HepG2 (cell line): ENCODE measurements around the gene CABLES2. TPM values are rescaled to one million over a fixed set of nuclear protein-coding genes. Genes with fewer than 3 reads are reported as not detected.
A peak's percentile ranks its signal among the peaks of the same experiment; 100 is the strongest.

ENCODE experiments used
- ATAC-seq: fragments of 200-7000 bp; cut with Tn5 transposase; 3 replicates; pipeline ENCODE4 v1.9.1; 2020; ENCODE audit warnings: mild to moderate bottlenecking, moderate library complexity
- BruUV-seq: library from RNA; stranded (reverse); fragments of 400-500 nt; replicated peaks from 2 replicates; lab custom pipeline; 2021; lab: Mats Ljungman, UMichigan
- CTCF ChIA-PET: fragments of 300-600 bp; formaldehyde crosslinking; extraction: SDS; loops from one replicate; lab custom pipeline; 2021; ENCODE audit warnings: low total read pairs, inconsistent platforms, low intra/inter-chr PET ratio; lab: Yijun Ruan, JAX
- POLR2A ChIA-PET: fragments of 350-600 bp; sonication (Branson Sonifier 250); formaldehyde crosslinking; loops from one replicate; lab custom pipeline; 2020; ENCODE audit warnings: antibody characterized with exemption, inconsistent platforms; lab: Yijun Ruan, JAX
- DNase-seq: peaks from one replicate; pipeline ENCODE4 v3.0.0-alpha.2; 2015; ENCODE audit warnings: low spot score
- FAIRE-seq: peaks from 3 replicates; lab custom pipeline; 2011; peaks lifted over from hg19 to GRCh38; lab: Jason Lieb, UNC
- H2AFZ ChIP-seq: one replicate; pipeline ENCODE4 v1.6.1; 2011; ENCODE audit warnings: low read length, inconsistent platforms
- H3K27ac ChIP-seq: fragments of 300-600 bp; 3 replicates; pipeline ENCODE4 v1.8.0; 2011; ENCODE audit warnings: mixed run types, mild to moderate bottlenecking, mixed read lengths, low read length, inconsistent platforms; ENCODE audit not compliant: insufficient read depth; ENCODE audit errors: extremely low read length
- H3K27me3 ChIP-seq, 2 experiments: fragments of 200-600 bp in 1 of 2; 2 replicates in 1 of 2; 3 replicates in 1 of 2; pipeline versions ENCODE4 v1.6.0 to v1.8.0; 2011; ENCODE audit warnings: low read length in 2 of 2, mild to moderate bottlenecking in 2 of 2, moderate library complexity in 2 of 2, inconsistent platforms in 1 of 2; ENCODE audit not compliant: insufficient read depth in 2 of 2, control insufficient read depth in 1 of 2
- H3K36me3 ChIP-seq, 2 experiments: fragments of 200-600 bp in 1 of 2; replicated peaks in 1 of 2; 2 replicates in 1 of 2; 3 replicates in 1 of 2; pipeline versions ENCODE4 v1.5.1 to v1.8.0; 2011; ENCODE audit warnings: low read length in 2 of 2, inconsistent platforms in 1 of 2; ENCODE audit not compliant: insufficient read depth in 2 of 2, control insufficient read depth in 1 of 2
- H3K4me1 ChIP-seq: 2 replicates; pipeline ENCODE4 v1.5.1; 2012; ENCODE audit warnings: low read length, inconsistent platforms; ENCODE audit not compliant: insufficient read depth
- H3K4me2 ChIP-seq: 2 replicates; pipeline ENCODE4 v1.6.0; 2011; ENCODE audit warnings: low read depth, low read length, inconsistent platforms
- H3K4me3 ChIP-seq, 3 experiments: fragments of 200-600 bp in 1 of 3; sonication (generic), shearing (Covaris generic) in 1 of 3; replicated peaks in 1 of 3; 2 replicates each; pipeline ENCODE4 v1.5.1; 2011 to 2016; ENCODE audit warnings: low read length in 3 of 3, inconsistent platforms in 2 of 3, low read depth in 2 of 3, mild to moderate bottlenecking in 2 of 3, control low read depth in 1 of 3, mixed read lengths in 1 of 3; ENCODE audit not compliant: insufficient read depth in 1 of 3
- H3K79me2 ChIP-seq: one replicate; pipeline ENCODE4 v1.6.1; 2011; ENCODE audit warnings: low read length, inconsistent platforms; ENCODE audit not compliant: insufficient read depth
- H3K9ac ChIP-seq: 2 replicates; pipeline ENCODE4 v1.6.0; 2011; ENCODE audit warnings: mild to moderate bottlenecking, low read depth, low read length, inconsistent platforms; ENCODE audit not compliant: insufficient read depth
- H3K9me3 ChIP-seq: 2 replicates; pipeline ENCODE4 v1.5.1; 2012; ENCODE audit warnings: mild to moderate bottlenecking, low read length
- H4K20me1 ChIP-seq: 2 replicates; pipeline ENCODE4 v1.6.0; 2011; ENCODE audit warnings: inconsistent platforms, mild to moderate bottlenecking, low read length, moderate library complexity; ENCODE audit not compliant: insufficient read depth
- PCBP1 ChIP-seq: fragments of 200-400 bp; formaldehyde crosslinking; IDR thresholded peaks from 2 replicates; pipeline ENCODE4 v1.6.1; 2017; ENCODE audit warnings: mild to moderate bottlenecking, low read depth, low read length, borderline replicate concordance
- PTBP1 ChIP-seq: fragments of 200-400 bp; formaldehyde crosslinking; IDR thresholded peaks from 2 replicates; pipeline ENCODE4 v1.6.1; 2018; ENCODE audit warnings: low read length, low read depth; ENCODE audit not compliant: poor library complexity, severe bottlenecking
- RBFOX2 ChIP-seq: fragments of 200-400 bp; formaldehyde crosslinking; IDR thresholded peaks from 2 replicates; pipeline ENCODE4 v1.6.1; 2017; ENCODE audit warnings: low read depth, mild to moderate bottlenecking, low read length
- ZBTB7A ChIP-seq: sonication (generic); formaldehyde crosslinking; IDR thresholded peaks from 2 replicates; pipeline ENCODE4 v1.8.0; 2022; ENCODE audit warnings: mild to moderate bottlenecking, missing genetic modification reagents
- ZFP36 ChIP-seq: fragments of 150-350 bp; IDR thresholded peaks from 2 replicates; pipeline ENCODE4 v1.6.1; 2018; ENCODE audit warnings: borderline replicate concordance, low read length, low read depth; ENCODE audit not compliant: partially characterized antibody
- ZSCAN21 ChIP-seq: sonication (generic); formaldehyde crosslinking; IDR thresholded peaks from 2 replicates; pipeline ENCODE4 v1.8.0; 2022; ENCODE audit warnings: mild to moderate bottlenecking, missing genetic modification reagents, moderate library complexity, borderline replicate concordance
- WGBS: methylation state at CpG from one replicate; pipeline ENCODE4 v1.1.6; 2017; ENCODE audit warnings: low lambda C conversion rate; 5-methylcytosine and 5-hydroxymethylcytosine counted together
- in situ Hi-C: cut with HindIII; loops from 2 replicates; pipeline ENCODE4 v1.10.0; 2017; ENCODE audit warnings: low pct_unique_long_range_greater_than_20kb; ENCODE audit not compliant: extremely low pct_ligation_motif_present
- intact Hi-C: fragments of 100-400 bp; cut with micrococcal nuclease; formaldehyde crosslinking; loops from one replicate; pipeline ENCODE4 v1.10.0; 2022; ENCODE audit not compliant: unreplicated experiment
- polyA plus RNA-seq, 8 experiments: library from polyadenylated mRNA; depleted of rRNA in 3 of 8; stranded (reverse) in 7 of 8; unstranded in 1 of 8; fragments of >200 nt; fragmentation: Illumina TruSeq in 4 of 8; extraction: Trizol in 4 of 8; gene quantifications; 2 replicates each; pipeline versions ENCODE4 v1.2.1 to v1.2.3, GENCODE V29; 2011 to 2016; ENCODE audit warnings: low read depth in 4 of 8, missing spikeins in 1 of 8, mixed read lengths in 1 of 8; ENCODE audit not compliant: insufficient read depth in 1 of 8
- total RNA-seq, 5 experiments: library from RNA; depleted of rRNA; stranded (reverse); fragments of >200 nt; fragmentation: Illumina TruSeq; extraction: Trizol; gene quantifications; 2 replicates each; pipeline ENCODE4 v1.2.3, GENCODE V29; 2016; ENCODE audit warnings: low read depth in 1 of 5
- TF ChIP-seq, protein P1 (sequence below): IDR thresholded peaks from 2 replicates; pipeline ENCODE4 v1.6.1; 2012; ENCODE audit warnings: low read length, improper control_type of control experiment
- TF ChIP-seq, protein P2 (sequence below): sonication (generic); formaldehyde crosslinking; IDR thresholded peaks from 2 replicates; pipeline ENCODE4 v1.4.0; 2020; ENCODE audit warnings: missing genetic modification reagents, low read depth, mild to moderate bottlenecking, borderline replicate concordance
- TF ChIP-seq, protein P3 (sequence below): sonication (generic); formaldehyde crosslinking; IDR thresholded peaks from 2 replicates; pipeline ENCODE4 v1.5.0; 2020; ENCODE audit warnings: mild to moderate bottlenecking, missing genetic modification reagents, moderate library complexity

Gene CABLES2
- total and polyA plus RNA-seq, 2 of the 13 experiments (the other 11 are each of a cell fraction or from before 2014, with no cell fraction given), result 5.2 to 9.7 TPM

- H3K4me2 ChIP-seq, result peak overlapping the region; percentile 62
- DNase-seq (no peak), ATAC-seq (peak; percentile 8), FAIRE-seq (no peak)
- intact Hi-C loops, result loop anchor here (2.0 kb wide), 1 partner anchor 17 kb away; no protein-coding TSS in a partner anchor
- in situ Hi-C loops, result no loop called here
- H3K9me3 ChIP-seq, result no peaks in the 10 kb centered on the region
- peak overlapping the region; percentile 56 for H3K27ac ChIP-seq
- H3K4me3 ChIP-seq, result peak overlapping the region in 1 of 3 experiments; percentile 16; a peak in 1 of 6 replicates
- H4K20me1 ChIP-seq, result peaks cover 20% of the 10 kb centered on the region; the same call in 1 of the 2 replicates
- ChIA-PET POLR2A (interaction anchor here (1.0 to 5.8 kb wide), 5 partner anchors 10 to 50 kb away, joined by 3 to 78 read pairs (median 6); partner anchors contain the start of gene LAMA5), CTCF (no interaction called here)
- peaks cover 41 to 45% of the 10 kb centered on the region in 2 experiments for H3K36me3 ChIP-seq
- no peaks in the 10 kb centered on the region for H3K27me3 ChIP-seq
- WGBS, result 60% methylated on average over 10 of the region's 14 CpGs
- peaks cover 21% of the 10 kb centered on the region for H3K79me2 ChIP-seq
- H2AFZ ChIP-seq, result no peak overlapping the region
- H3K9ac ChIP-seq, result peak overlapping the region; percentile 42; the same call in 1 of the 2 replicates
- peaks cover 56% of the 10 kb centered on the region for H3K4me1 ChIP-seq
- no TSS peak for BruUV-seq
- TF ChIP-seq ZBTB7A (0 out of 2 replicates have a peak, but pooled peaks have one; percentile 41), PTBP1 (peak; percentile 61), RBFOX2 (no peak; the same call in 1 of the 2 replicates), PCBP1 (peak; percentile 89; the same call in 1 of the 2 replicates), ZSCAN21 (CRISPR knock-in tag) (0 out of 2 replicates have a peak, but pooled peaks have one; percentile 6), ZFP36 (peak; percentile 67)
- TF ChIP-seq, protein P1, sequence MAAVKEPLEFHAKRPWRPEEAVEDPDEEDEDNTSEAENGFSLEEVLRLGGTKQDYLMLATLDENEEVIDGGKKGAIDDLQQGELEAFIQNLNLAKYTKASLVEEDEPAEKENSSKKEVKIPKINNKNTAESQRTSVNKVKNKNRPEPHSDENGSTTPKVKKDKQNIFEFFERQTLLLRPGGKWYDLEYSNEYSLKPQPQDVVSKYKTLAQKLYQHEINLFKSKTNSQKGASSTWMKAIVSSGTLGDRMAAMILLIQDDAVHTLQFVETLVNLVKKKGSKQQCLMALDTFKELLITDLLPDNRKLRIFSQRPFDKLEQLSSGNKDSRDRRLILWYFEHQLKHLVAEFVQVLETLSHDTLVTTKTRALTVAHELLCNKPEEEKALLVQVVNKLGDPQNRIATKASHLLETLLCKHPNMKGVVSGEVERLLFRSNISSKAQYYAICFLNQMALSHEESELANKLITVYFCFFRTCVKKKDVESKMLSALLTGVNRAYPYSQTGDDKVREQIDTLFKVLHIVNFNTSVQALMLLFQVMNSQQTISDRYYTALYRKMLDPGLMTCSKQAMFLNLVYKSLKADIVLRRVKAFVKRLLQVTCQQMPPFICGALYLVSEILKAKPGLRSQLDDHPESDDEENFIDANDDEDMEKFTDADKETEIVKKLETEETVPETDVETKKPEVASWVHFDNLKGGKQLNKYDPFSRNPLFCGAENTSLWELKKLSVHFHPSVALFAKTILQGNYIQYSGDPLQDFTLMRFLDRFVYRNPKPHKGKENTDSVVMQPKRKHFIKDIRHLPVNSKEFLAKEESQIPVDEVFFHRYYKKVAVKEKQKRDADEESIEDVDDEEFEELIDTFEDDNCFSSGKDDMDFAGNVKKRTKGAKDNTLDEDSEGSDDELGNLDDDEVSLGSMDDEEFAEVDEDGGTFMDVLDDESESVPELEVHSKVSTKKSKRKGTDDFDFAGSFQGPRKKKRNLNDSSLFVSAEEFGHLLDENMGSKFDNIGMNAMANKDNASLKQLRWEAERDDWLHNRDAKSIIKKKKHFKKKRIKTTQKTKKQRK, result no peak
- TF ChIP-seq, protein P2, sequence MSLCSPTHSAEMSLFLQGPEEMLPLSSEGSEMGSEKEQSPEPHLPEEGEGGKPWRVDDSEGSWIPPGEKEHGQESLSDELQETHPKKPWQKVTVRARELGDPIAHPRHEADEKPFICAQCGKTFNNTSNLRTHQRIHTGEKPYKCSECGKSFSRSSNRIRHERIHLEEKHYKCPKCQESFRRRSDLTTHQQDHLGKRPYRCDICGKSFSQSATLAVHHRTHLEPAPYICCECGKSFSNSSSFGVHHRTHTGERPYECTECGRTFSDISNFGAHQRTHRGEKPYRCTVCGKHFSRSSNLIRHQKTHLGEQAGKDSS, result 0 out of 2 replicates have a peak, but pooled peaks have one; percentile 44
- TF ChIP-seq, protein P3, sequence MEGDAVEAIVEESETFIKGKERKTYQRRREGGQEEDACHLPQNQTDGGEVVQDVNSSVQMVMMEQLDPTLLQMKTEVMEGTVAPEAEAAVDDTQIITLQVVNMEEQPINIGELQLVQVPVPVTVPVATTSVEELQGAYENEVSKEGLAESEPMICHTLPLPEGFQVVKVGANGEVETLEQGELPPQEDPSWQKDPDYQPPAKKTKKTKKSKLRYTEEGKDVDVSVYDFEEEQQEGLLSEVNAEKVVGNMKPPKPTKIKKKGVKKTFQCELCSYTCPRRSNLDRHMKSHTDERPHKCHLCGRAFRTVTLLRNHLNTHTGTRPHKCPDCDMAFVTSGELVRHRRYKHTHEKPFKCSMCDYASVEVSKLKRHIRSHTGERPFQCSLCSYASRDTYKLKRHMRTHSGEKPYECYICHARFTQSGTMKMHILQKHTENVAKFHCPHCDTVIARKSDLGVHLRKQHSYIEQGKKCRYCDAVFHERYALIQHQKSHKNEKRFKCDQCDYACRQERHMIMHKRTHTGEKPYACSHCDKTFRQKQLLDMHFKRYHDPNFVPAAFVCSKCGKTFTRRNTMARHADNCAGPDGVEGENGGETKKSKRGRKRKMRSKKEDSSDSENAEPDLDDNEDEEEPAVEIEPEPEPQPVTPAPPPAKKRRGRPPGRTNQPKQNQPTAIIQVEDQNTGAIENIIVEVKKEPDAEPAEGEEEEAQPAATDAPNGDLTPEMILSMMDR, result peak; percentile 37
Measured at GRCh38 chr20:62354031-62354808, 52.9 kb downstream of the CABLES2 start.
